K562 (cell line): ENCODE results near the gene B4GALT5. TPM values are rescaled to one million over a fixed set of nuclear protein-coding genes. Genes with fewer than 3 reads are reported as not detected.

ENCODE experiments used
- ARHGAP35 ChIP-seq: fragments of 450-650 bp; IDR thresholded peaks from 2 replicates; pipeline ENCODE4 v1.6.1; 2018; ENCODE audit not compliant: partially characterized antibody
- BRD9 ChIP-seq: fragments of 450-650 bp; IDR thresholded peaks from 2 replicates; pipeline ENCODE4 v1.6.1; 2018; ENCODE audit warnings: low read depth; ENCODE audit not compliant: partially characterized antibody
- CTBP1 ChIP-seq: fragments of 450-650 bp; IDR thresholded peaks from 2 replicates; pipeline ENCODE4 v1.6.1; 2016; ENCODE audit warnings: borderline replicate concordance
- EHMT2 ChIP-seq: fragments of 450-650 bp; IDR thresholded peaks from 2 replicates; pipeline ENCODE4 v1.6.1; 2018; ENCODE audit warnings: antibody characterized with exemption
- IRF9 ChIP-seq: fragments of 450-650 bp; IDR thresholded peaks from 2 replicates; pipeline ENCODE4 v1.6.1; 2016; ENCODE audit warnings: missing biosample characterization, missing genetic modification characterization
- MECOM ChIP-seq: fragments of 250-450 bp; sonication (Bioruptor Pico); IDR thresholded peaks from 2 replicates; pipeline ENCODE4 v1.8.0; 2022; ENCODE audit warnings: inconsistent platforms
- MEIS2 ChIP-seq: fragments of 450-650 bp; IDR thresholded peaks from 2 replicates; pipeline ENCODE4 v1.6.1; 2014; ENCODE audit warnings: mild to moderate bottlenecking; ENCODE audit not compliant: partially characterized antibody
- NR3C1 ChIP-seq: sonication (generic); formaldehyde crosslinking; IDR thresholded peaks from 2 replicates; pipeline ENCODE4 v1.8.1; 2022; ENCODE audit warnings: missing genetic modification reagents
- PTTG1 ChIP-seq: fragments of 450-650 bp; IDR thresholded peaks from 2 replicates; pipeline ENCODE4 v1.6.1; 2016; ENCODE audit warnings: low read depth, mild to moderate bottlenecking, missing genetic modification characterization, missing compliant biosample characterization
- PURB ChIP-seq: sonication (generic); formaldehyde crosslinking; IDR thresholded peaks from 2 replicates; pipeline ENCODE4 v1.9.0; 2021; ENCODE audit warnings: low read depth, mild to moderate bottlenecking, missing genetic modification reagents
- RBM22 ChIP-seq: fragments of 200-400 bp; formaldehyde crosslinking; IDR thresholded peaks from 2 replicates; pipeline ENCODE4 v1.6.1; 2018; ENCODE audit warnings: low read length, low read depth; ENCODE audit not compliant: poor library complexity, severe bottlenecking
- TBL1XR1 ChIP-seq, 2 experiments: IDR thresholded peaks; 2 replicates each; pipeline ENCODE4 v1.6.1; 2012; ENCODE audit warnings: improper control_type of control experiment in 2 of 2, low read length in 2 of 2, mild to moderate bottlenecking in 1 of 2
- WHSC1 ChIP-seq: IDR thresholded peaks from one replicate; pipeline ENCODE4 v1.6.1; 2012; ENCODE audit warnings: low read length, control low read depth, inconsistent platforms
- ZNF12 ChIP-seq: sonication (generic); formaldehyde crosslinking; IDR thresholded peaks from 2 replicates; pipeline ENCODE4 v1.4.0; 2020; ENCODE audit warnings: mild to moderate bottlenecking, missing genetic modification reagents
- polyA plus RNA-seq, 8 experiments: library from polyadenylated mRNA; depleted of rRNA in 4 of 8; stranded (reverse) in 5 of 8; unstranded in 3 of 8; fragments of >200 nt; fragmentation: Nextera tagmentation in 2 of 8; fragmentation: Illumina TruSeq in 1 of 8; extraction: Ambion mirVana in 2 of 8; extraction: Trizol in 1 of 8; gene quantifications; 2 replicates each; pipeline versions ENCODE4 v1.2.1 to v1.2.3, GENCODE V29; 2011 to 2014; ENCODE audit warnings: inconsistent platforms in 1 of 8, missing spikeins in 1 of 8
- total RNA-seq, 7 experiments: library from RNA; depleted of rRNA in 6 of 7; stranded (reverse); fragments of >200 nt in 6 of 7; fragmentation: Illumina TruSeq in 2 of 7; extraction: Trizol in 2 of 7; gene quantifications; 2 replicates each; pipeline versions ENCODE4 v1.2.1 to v1.2.3, GENCODE V29; 2011 to 2021; ENCODE audit warnings: low replicate concordance in 1 of 7
- TF ChIP-seq, protein P1 (sequence below): fragments of 450-650 bp; IDR thresholded peaks from 2 replicates; pipeline ENCODE4 v1.6.1; 2016; ENCODE audit warnings: low read depth
- TF ChIP-seq, protein P2 (sequence below), 2 experiments: fragments of 250-450 bp in 1 of 2; fragments of 450-650 bp in 1 of 2; sonication (Bioruptor Pico) in 1 of 2; IDR thresholded peaks; 2 replicates each; pipeline versions ENCODE4 v1.6.1 to v1.8.0; 2016 to 2021; ENCODE audit warnings: mild to moderate bottlenecking in 2 of 2, moderate library complexity in 2 of 2, missing compliant biosample characterization in 1 of 2, missing genetic modification characterization in 1 of 2
- TF ChIP-seq, protein P3 (sequence below): fragments of 450-650 bp; IDR thresholded peaks from 2 replicates; pipeline ENCODE4 v1.6.1; 2016

The B4GALT5 gene
- total and polyA plus RNA-seq, 9 of the 15 experiments (the other 6 are each of a cell fraction or from before 2014, with no cell fraction given) = 8.5 to 32.6 (median 23.4) TPM

DNA sequence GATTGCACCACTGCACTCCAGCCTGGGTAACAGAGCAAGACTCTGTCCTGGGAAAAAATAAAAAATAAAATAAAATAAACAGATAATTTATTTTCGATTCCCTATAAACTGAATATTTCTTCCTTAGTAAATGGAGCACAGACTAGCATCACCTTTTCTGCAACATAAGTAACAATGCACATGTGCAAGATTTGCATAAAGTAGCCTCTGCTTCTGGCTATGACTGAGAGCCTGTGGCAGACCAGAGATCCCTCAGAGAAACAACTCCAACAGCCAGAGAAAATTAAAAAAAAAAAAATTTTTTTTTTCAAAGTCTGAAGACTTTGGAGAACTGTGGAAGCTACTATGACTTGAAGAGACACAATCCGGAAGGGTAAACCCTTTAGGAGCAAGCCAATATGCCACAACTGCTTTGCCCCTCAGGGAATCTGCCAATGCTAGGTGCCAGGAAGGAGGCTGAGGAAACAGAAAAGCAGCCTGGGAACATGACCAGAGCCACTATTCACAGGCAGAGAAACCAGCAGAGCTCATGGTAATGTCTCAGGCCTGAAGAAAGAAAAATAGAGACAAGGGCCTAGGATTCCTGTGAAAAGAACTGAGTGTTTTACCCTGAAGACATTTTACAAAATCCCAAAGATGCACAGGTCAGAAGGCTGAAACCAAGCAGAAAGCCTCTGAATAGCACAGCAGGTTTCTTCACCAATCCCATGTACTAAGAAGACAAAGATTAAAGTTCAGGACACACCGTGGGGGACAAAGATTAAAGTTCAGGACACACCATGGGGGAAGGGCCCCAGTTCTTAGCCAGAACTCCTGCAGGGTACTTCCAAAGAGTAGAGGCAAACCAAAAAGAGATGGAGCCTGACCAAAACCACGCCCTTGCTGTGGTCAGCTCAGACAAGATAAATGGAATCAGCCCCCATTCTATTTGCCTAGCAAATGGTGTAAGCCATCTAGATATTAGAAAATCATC is 25.8 kb downstream of the B4GALT5 start (continued):
- TF ChIP-seq, protein P1, sequence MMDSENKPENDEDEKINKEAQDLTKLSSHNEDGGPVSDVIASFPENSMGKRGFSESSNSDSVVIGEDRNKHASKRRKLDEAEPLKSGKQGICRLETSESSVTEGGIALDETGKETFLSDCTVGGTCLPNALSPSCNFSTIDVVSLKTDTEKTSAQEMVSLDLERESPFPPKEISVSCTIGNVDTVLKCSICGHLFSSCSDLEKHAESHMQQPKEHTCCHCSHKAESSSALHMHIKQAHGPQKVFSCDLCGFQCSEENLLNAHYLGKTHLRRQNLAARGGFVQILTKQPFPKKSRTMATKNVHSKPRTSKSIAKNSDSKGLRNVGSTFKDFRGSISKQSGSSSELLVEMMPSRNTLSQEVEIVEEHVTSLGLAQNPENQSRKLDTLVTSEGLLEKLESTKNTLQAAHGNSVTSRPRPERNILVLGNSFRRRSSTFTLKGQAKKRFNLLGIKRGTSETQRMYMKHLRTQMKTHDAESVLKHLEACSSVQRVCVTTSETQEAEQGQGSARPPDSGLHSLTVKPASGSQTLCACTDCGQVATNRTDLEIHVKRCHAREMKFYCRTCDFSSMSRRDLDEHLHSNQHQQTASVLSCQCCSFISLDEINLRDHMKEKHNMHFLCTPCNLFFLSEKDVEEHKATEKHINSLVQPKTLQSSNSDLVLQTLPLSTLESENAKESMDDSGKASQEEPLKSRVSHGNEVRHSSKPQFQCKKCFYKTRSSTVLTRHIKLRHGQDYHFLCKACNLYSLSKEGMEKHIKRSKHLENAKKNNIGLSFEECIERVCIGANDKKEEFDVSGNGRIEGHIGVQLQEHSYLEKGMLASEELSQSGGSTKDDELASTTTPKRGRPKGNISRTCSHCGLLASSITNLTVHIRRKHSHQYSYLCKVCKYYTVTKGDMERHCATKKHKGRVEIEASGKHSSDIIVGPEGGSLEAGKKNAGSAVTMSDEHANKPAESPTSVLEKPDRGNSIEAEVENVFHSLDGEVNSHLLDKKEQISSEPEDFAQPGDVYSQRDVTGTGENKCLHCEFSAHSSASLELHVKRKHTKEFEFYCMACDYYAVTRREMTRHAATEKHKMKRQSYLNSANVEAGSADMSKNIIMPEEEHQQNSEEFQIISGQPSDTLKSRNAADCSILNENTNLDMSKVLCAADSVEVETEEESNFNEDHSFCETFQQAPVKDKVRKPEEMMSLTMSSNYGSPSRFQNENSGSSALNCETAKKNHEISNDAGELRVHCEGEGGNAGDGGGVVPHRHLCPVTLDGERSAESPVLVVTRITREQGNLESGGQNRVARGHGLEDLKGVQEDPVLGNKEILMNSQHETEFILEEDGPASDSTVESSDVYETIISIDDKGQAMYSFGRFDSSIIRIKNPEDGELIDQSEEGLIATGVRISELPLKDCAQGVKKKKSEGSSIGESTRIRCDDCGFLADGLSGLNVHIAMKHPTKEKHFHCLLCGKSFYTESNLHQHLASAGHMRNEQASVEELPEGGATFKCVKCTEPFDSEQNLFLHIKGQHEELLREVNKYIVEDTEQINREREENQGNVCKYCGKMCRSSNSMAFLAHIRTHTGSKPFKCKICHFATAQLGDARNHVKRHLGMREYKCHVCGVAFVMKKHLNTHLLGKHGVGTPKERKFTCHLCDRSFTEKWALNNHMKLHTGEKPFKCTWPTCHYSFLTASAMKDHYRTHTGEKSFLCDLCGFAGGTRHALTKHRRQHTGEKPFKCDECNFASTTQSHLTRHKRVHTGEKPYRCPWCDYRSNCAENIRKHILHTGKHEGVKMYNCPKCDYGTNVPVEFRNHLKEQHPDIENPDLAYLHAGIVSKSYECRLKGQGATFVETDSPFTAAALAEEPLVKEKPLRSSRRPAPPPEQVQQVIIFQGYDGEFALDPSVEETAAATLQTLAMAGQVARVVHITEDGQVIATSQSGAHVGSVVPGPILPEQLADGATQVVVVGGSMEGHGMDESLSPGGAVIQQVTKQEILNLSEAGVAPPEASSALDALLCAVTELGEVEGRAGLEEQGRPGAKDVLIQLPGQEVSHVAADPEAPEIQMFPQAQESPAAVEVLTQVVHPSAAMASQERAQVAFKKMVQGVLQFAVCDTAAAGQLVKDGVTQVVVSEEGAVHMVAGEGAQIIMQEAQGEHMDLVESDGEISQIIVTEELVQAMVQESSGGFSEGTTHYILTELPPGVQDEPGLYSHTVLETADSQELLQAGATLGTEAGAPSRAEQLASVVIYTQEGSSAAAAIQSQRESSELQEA = no peak
- TF ChIP-seq BRD9 (no peak), MECOM (CRISPR knock-in tag) (peak; percentile 77), EHMT2 (no peak), CTBP1 (peak; percentile 35; the same call in 1 of the 2 replicates), RBM22 (no peak), ZNF12 (no peak), PURB (CRISPR knock-in tag) (no peak), MEIS2 (peak; percentile 92), WHSC1 (no peak), ARHGAP35 (no peak), NR3C1 (CRISPR knock-in tag) (no peak), PTTG1 (tag) (no peak), IRF9 (tag) (no peak), TBL1XR1 (IDR thresholded peaks at IDR 0.05; ENCODE audit: low read length in 2 of 2) (no peak)
- TF ChIP-seq, protein P2, sequence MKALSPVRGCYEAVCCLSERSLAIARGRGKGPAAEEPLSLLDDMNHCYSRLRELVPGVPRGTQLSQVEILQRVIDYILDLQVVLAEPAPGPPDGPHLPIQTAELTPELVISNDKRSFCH (CRISPR knock-in tag; IDR thresholded peaks at IDR 0.05) = no peak
- TF ChIP-seq, protein P2 (tag; IDR thresholded peaks at IDR 0.05) = no peak
- TF ChIP-seq, protein P3, sequence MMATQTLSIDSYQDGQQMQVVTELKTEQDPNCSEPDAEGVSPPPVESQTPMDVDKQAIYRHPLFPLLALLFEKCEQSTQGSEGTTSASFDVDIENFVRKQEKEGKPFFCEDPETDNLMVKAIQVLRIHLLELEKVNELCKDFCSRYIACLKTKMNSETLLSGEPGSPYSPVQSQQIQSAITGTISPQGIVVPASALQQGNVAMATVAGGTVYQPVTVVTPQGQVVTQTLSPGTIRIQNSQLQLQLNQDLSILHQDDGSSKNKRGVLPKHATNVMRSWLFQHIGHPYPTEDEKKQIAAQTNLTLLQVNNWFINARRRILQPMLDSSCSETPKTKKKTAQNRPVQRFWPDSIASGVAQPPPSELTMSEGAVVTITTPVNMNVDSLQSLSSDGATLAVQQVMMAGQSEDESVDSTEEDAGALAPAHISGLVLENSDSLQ = peak; percentile 79
